ENCODE data around the gene ZCCHC14.

GRCh38 chr16:87493608-87494280 is 920 bp upstream of the ZCCHC14 start:
- TF ChIP-seq CTCF (IDR thresholded peaks at IDR 0.05) (no peak), POLR2A (IDR thresholded peaks at IDR 0.05) (no peak)
